Tibial nerve (tissue), 4 donors: ENCODE measurements around the gene PABPC1L.

ENCODE experiments used
- EP300 ChIP-seq, 2 donors: sonication (generic); formaldehyde crosslinking; IDR thresholded peaks; one replicate each; pipeline ENCODE4 v1.6.1; 2017; ENCODE audit warnings: antibody characterized with exemption in 2 of 2, mild to moderate bottlenecking in 1 of 2
- POLR2A ChIP-seq, 2 donors: fragments of 450-650 bp; IDR thresholded peaks; one replicate each; pipeline ENCODE4 v1.6.1; 2017; ENCODE audit warnings: antibody characterized with exemption in 2 of 2, mild to moderate bottlenecking in 2 of 2, moderate library complexity in 2 of 2
- TF ChIP-seq, protein P1 (sequence below), 5 experiments: fragments of 200-600 bp in 3 of 5; fragments of 450-650 bp in 2 of 5; sonication (generic) in 3 of 5; IDR thresholded peaks; one replicate each; pipeline ENCODE4 v1.5.1; 2016 to 2019; ENCODE audit warnings: antibody characterized with exemption in 5 of 5, mild to moderate bottlenecking in 3 of 5, moderate library complexity in 2 of 5

DNA sequence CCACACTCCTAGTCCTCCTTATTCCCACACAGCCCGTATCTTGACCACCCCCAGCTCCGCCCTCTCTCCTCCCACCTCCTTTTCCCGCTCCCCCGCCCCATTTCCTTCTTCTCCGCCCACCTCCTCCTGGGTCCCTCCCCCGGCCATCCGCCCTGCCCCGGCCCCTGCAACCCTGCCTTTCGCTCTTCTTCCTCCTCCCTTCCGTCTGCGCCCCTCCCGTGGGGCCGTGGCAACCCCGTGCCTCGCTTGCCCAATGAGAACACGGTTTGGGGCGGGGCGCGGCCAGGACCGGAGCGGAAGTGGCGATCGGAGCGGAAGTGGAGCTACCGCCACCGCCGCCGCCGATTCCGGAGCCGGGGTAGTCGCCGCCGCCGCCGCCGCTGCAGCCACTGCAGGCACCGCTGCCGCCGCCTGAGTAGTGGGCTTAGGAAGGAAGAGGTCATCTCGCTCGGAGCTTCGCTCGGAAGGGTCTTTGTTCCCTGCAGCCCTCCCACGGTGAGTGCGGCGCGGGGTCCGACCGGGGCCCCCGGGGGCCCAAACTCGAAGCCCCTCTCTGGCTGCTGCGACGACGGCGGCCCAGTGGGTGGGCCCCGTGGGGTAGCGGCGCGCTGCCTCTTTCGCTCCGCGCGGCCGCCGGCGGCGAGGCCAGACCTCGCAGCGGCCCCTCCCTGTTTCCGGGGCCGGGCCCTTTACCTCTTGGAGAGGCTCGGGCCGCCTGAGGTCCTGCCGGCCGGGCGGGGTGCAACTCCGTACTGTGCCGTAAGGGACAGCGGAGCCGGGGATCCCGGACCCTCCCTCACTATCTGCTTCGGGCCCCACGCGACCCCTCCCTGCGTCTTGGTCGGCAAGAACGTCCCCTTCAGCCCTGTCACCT is 24.2 kb upstream of the PABPC1L start, which contains the start of gene YWHAB:
- TF ChIP-seq, protein P1, sequence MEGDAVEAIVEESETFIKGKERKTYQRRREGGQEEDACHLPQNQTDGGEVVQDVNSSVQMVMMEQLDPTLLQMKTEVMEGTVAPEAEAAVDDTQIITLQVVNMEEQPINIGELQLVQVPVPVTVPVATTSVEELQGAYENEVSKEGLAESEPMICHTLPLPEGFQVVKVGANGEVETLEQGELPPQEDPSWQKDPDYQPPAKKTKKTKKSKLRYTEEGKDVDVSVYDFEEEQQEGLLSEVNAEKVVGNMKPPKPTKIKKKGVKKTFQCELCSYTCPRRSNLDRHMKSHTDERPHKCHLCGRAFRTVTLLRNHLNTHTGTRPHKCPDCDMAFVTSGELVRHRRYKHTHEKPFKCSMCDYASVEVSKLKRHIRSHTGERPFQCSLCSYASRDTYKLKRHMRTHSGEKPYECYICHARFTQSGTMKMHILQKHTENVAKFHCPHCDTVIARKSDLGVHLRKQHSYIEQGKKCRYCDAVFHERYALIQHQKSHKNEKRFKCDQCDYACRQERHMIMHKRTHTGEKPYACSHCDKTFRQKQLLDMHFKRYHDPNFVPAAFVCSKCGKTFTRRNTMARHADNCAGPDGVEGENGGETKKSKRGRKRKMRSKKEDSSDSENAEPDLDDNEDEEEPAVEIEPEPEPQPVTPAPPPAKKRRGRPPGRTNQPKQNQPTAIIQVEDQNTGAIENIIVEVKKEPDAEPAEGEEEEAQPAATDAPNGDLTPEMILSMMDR (IDR thresholded peaks at IDR 0.05), result peak in 3 of 5 experiments; percentile 4 to 34 (median 32)
- TF ChIP-seq EP300 (IDR thresholded peaks at IDR 0.05) (peak; percentile 41 to 90), POLR2A (IDR thresholded peaks at IDR 0.05) (peak; percentile 49 to 72)
